IPS-18c (cell line): Measurements from ENCODE around the gene CCDC18.
"Not testable (repeated sequence)": the region's sequence is repeated elsewhere in the genome, so short reads cannot be mapped to it uniquely, and the experiment has no call there.

Source experiments
- H3K4me3 ChIP-seq: 2 replicates; pipeline ENCODE4 v1.7.0; 2013; ENCODE audit warnings: low read depth, mild to moderate bottlenecking, low read length, moderate library complexity; ENCODE audit not compliant: insufficient read depth
- H3K9me3 ChIP-seq: one replicate; pipeline ENCODE4 v1.6.1; 2013; ENCODE audit warnings: mild to moderate bottlenecking, low read length, moderate library complexity; ENCODE audit not compliant: control insufficient read depth, insufficient read depth

Gene CCDC18

DNA sequence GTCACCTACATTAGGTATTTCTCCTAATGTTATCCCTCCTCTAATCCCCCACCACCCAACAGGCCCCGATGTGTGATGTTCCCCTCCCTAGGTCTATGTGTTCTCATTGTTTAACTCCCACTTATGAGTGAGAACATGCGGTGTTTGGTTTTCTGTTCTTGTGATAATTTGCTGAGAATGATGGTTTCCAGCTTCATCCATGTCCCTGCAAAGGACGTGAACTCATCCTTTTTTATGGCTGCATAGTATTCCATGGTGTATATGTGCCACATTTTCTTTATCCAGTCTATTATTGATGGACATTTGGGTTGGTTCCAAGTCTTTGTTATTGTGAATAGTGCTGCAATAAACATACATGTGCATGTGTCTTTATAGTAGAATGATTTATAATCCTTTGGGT lies 80.2 kb downstream of the CCDC18 start:
- not testable (repeated sequence) for H3K4me3 ChIP-seq, H3K9me3 ChIP-seq

DNA sequence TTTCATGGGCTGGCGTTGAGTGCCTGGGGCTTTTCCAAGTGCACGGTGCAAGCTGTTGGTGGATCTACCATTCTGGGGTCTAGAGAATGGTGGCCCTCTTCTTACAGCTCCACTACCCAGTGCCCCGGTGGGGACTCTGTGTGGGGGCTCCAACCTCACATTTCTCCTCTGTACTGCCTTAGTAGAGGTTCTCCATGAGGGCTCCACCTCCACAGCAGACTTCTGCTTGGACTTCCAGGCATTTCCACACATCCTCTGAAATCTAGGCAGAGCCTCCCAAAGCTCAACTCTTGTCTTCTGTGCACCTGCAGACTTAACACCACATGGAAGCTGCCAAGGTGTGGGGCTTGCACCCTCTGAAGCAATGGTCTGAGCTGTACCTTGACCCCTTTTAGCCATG lies 82.1 kb downstream of the CCDC18 start:
- H3K4me3 ChIP-seq: no peak overlapping the region
- peaks cover 7% of the 10 kb centered on the region for H3K9me3 ChIP-seq

DNA sequence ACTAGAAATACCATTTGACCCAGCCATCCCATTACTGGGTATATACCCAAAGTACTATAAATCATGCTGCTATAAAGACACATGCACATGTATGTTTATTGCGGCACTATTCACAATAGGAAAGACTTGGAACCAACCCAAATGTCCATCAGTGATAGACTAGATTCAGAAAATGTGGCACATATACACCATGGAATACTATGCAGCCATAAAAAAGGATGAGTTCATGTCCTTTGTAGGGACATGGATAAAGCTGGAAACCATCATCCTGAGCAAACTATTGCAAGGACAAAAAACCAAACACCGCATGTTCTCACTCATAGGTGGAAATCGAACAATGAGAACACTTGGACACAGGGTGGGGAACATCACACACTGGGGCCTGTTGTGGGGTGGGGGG lies 88.4 kb downstream of the CCDC18 start:
- H3K4me3 ChIP-seq, H3K9me3 ChIP-seq: not testable (repeated sequence)

DNA sequence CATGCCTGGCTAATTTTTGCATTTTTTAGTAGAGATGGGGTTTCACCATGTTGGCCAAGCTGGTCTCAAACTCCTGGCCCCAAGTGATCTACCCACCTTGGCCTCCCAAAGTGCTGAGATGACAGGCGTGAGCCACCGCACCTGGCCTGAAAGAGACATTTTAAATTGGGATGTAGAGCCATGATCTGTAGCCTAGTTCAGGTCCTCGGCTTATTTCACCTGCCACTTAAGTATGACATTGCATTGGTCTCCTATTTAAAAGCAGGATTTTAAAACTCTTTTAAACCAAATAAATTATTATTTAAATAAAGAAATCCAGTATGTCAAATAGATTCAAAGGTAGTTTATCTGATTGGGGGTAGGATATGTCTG lies 94.7 kb downstream of the CCDC18 start:
- not testable (repeated sequence) for H3K4me3 ChIP-seq

DNA sequence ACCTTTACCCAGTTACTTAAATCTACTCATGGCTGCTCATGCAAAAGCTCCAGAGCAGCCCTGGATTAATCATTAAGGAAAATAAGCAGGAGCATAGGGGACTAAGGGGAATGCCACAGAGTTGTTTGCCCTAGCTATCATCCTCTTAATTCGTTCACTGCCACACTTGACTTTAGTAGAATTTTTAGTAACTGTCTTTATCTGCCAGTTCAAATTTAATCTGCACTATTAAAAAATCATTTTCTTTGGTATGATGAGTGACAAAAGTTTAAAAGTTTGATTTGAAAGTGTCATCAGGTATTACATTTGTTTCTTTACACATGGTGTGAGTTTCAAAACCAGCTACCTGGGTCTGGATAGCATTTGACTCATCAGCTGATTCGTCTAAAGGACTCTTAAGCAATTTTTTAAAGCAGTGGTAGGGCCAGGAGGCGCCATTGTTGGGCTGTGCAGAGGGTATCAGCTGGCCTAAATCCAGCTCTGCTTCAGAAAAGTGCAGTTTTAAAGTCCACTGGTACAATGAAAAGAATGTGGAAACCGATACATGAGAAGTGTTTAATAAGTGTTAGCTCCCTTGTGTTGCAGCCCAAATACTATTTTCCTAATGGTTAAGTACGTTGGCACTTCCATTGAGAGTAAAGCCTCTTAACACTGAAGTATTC lies 95.2 kb downstream of the CCDC18 start:
- Histone ChIP-seq H3K4me3 (no peak overlapping the region), H3K9me3 (no peaks in the 10 kb centered on the region)

More for the DNA sequence above, 94.7 kb downstream of the CCDC18 start:
- not testable (repeated sequence) for H3K9me3 ChIP-seq

DNA sequence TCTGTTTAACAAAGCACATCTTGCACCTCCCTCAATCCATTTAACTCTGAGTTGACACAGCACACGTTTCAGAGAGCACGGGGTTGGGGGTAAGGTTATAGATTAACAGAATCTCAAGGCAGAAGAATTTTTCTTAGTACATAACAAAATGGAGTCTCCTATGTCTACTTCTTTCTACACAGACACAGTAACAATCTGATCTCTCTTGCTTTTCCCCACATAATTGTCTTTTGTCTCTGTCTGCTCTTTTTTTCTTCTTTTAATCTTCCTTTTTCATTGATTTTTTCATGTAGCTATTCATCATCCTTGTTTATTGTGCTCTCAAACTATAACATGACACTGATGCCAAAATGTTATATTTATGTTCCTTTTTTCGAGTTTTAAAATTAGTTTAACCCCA lies 97.0 kb downstream of the CCDC18 start:
- not testable (repeated sequence) for H3K4me3 ChIP-seq, H3K9me3 ChIP-seq

DNA sequence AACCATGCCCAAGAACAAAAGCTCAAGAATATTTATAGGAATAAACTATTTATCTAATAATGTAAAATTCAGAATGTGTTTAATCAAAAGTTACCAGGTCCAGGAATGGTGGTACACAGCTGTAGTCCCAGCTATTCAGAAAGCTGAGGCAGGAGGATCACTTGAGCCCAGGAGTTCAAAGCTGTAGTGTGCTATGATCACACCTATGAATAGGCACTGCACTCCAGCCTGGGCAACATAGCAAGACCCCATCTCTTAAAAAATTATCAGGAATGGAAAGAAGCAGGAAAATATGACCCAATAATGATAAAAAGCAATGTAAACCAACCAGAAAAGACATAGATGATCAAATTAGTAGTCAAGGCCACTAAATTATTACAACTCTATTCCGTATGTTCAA lies 103.0 kb downstream of the CCDC18 start:
- Histone ChIP-seq H3K4me3 (no peak overlapping the region), H3K9me3 (peaks cover 3% of the 10 kb centered on the region)

DNA sequence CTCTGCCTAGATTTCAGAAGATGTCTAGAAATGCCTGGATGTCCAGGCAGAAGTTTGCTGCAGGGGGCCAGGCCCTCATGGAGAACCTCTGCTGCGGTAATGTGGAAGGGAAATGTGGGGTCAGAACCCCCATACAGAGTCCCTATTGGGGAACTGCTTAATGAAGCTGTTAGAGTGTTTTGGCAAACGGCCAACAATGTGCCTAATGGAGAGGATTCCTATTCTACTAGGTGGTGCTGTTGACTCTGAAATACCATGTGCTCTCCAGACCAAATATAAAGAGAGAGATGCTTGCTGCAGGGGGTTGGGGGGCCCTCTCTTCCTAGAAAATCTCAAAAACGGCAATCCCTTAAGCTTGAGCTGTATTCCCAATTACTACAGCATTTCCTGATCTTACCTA lies 108.0 kb downstream of the CCDC18 start:
- Histone ChIP-seq H3K9me3 (peaks cover 3% of the 10 kb centered on the region), H3K4me3 (no peak overlapping the region; the same call in 1 of the 2 replicates)

DNA sequence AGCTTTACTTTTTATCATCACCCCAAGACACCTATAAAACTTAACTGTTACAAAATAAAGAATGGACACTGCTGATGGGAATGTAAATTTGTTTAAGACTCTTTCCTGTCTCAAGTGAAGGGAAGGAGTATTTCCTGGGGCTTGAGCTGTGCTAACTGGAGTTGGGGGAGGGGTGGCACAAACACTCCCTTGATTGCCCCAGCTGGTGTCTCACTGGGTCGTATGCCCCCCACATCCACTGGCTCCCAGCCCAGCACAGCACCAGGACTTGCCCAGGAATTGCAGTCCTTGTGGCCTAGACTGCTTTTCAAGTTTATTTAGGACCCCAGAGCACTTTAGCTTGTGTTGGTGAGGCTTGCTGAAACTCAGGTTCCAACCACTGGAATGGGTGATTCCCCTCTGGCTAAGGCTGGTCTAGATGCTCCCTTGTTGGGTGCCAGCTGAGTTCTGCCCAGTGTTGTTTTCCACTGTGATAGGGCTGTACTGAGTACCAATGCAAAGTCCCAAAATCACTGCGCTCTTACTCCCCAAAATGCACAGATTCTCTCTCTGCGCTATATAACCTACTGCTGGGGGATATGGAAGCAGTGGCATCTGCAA lies 116.1 kb downstream of the CCDC18 start:
- Histone ChIP-seq H3K4me3 (no peak overlapping the region), H3K9me3 (no peaks in the 10 kb centered on the region)

DNA sequence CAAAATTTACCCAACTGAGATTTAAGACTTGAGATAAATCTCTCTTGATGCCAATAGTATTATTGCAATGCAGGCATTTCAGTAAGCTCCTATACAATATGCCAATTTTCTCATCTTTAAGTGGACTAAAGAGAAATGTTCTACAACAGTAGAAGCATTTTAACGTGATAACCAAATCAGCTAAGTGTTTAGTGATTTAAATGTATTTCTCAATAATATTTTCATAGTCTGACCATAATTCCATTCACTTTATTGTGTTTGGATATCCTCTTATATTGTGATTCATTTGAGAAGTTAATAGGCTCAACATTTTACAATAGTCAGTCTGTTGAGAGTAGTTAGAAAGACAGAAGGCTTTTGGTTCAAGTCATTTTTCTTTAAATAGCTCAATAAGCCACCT lies 120.6 kb downstream of the CCDC18 start:
- Histone ChIP-seq H3K9me3 (no peaks in the 10 kb centered on the region), H3K4me3 (no peak overlapping the region)

DNA sequence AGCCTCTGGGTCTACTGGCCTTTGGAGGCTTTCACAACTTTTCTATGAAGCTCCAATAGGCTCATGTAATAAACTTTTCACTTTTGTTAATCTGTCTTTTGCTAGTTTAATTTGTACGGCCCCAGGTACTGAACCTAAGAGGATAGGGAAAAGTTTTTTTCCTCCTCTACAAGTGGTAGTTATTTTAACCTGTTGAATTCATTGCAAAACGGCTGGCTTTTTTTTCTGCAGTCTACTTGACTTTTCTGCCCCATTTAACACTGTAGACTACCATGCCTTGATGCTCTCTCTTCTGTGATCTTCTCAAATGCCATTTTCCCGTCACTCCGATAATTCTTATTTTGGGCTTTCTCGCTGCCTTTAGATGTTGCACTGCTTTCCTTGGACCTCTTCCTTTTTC lies 121.6 kb downstream of the CCDC18 start:
- Histone ChIP-seq H3K4me3 (no peak overlapping the region), H3K9me3 (no peaks in the 10 kb centered on the region)

DNA sequence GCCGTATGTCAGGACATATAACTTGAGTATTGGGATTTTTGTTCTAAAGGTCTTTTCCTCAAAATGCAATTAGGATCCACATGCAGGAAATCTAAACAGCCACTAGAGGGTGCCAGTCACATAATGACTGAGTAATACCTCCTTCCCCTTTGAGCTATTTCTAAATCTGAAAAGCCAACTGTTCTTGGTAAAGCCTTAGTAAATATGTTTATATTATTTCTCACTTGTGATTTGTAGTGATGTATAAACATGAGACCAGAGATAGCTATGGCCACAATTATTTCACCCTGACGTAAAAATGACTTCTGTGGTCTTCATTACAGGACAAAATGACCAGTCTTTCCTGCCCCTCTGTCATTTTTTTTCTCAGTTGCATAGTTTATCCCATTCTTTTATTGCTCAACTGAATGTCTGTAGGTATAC lies 124.2 kb downstream of the CCDC18 start:
- Histone ChIP-seq H3K4me3 (no peak overlapping the region), H3K9me3 (no peaks in the 10 kb centered on the region)

DNA sequence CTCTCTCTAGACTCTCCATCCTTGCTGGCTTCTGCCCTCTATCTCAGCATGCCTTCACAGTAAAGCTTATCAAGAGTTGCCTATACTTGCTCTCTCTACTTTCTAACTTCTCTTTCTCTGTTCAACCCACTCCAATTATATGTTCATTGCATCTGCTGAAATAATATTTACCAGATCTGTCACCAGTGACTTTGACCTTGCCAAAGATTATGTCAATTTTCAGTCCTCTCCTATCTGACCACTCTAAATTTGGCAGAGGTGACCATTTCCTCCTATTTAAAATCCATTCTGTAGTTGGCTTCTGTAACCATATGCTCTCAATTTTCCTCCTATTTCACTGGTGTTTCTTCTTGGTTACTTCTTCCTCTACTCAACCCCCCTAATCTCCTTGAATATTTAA lies 126.4 kb downstream of the CCDC18 start:
- no peak overlapping the region for H3K4me3 ChIP-seq
- no peaks in the 10 kb centered on the region for H3K9me3 ChIP-seq

DNA sequence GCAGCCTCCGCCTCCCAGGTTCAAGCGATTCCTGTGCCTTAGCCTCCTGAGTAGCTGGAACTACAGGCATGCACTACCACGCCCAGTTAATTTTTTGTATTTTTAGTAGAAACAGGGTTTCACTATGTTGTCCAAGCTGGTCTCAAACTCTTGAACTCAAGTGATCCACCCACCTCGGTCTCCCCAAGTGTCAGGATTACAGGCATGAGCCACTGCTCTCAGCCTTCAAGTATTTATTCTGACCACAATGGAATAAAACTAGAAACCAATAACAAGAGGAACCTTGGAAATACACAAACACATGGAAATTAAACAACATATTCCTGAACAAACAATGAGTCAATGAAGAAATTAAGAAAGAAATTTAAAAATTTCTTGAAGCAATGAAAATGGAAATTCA lies 132.5 kb downstream of the CCDC18 start:
- Histone ChIP-seq H3K4me3 (no peak overlapping the region), H3K9me3 (no peaks in the 10 kb centered on the region)

DNA sequence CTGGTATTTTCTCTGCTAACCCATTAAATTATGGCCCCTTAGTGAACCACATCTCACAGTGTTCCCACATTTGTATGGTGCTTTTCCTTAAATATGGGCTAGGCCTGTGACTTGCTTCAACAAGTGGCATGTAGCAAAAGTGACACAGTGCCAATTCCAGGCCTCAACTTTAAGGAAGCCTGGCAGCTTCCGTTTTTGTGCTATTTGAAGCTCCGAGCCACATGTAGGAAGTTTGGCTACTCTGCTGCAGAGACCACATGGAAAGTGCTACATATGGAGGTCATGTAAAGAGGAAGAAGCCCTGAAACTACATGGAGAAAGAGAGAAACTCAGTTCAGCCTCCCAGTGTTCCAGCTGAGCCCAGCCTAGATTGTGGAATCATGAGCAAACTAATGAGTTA lies 136.7 kb downstream of the CCDC18 start:
- H3K4me3 ChIP-seq: no peak overlapping the region
- H3K9me3 ChIP-seq: peaks cover 6% of the 10 kb centered on the region

DNA sequence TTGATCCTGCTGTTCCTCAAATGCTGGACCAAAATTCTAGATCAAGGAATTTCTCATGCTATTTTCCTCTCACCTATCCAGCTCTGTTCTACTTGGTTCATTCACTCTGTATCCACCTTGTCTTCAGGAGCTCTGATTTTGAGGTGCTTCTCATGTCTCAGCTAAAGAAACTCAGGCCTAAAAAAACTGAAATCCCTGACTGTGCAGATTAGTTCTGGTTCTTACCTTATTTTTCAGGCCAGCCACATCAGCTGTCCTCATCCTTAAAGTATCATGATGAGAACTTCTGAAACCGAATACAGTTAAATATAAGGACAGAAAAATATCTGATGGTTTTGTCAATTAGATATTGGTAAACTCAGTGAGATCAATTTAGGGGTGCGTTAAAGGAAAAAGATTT lies 137.4 kb downstream of the CCDC18 start:
- peaks cover 6% of the 10 kb centered on the region for H3K9me3 ChIP-seq
- H3K4me3 ChIP-seq: no peak overlapping the region

DNA sequence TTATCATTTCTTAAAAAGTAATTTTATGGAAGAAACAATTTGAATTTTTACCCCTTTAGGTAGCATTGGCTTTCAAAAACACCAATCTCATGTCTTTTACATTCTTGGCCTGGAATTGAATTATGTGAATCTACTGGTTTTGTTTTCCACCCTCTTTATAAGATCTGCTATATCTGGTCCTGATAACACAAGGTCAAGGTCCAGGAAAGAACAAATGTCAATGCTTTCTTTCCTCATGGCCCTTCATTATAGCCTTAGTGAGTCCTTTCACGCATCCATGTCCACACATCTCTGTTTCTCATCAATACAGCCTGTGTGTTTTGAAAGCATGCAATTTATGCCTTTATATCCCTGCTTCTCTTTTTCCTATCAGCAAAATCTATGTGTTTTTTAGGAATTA lies 141.2 kb downstream of the CCDC18 start:
- no peak overlapping the region for H3K4me3 ChIP-seq
- H3K9me3 ChIP-seq: peaks cover 6% of the 10 kb centered on the region

DNA sequence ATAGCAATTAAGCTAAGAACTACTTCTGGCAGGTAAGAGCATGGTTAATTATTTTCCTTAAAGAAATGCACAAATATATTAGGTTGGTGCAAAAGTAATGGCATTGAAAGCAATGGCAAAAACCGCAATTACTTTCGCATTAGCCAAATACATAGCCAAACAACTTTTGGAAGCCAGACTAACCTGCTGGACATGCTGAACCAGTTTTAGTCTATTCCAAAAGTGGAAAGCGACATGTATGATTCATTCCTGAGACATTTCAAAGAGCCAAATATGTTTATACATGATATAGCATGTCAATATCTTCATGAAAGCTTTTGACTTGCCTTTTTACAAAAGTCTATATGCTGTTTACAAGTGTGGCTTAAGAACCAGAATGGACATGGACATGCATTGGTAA lies 141.8 kb downstream of the CCDC18 start:
- Histone ChIP-seq H3K4me3 (no peak overlapping the region), H3K9me3 (peaks cover 6% of the 10 kb centered on the region)

DNA sequence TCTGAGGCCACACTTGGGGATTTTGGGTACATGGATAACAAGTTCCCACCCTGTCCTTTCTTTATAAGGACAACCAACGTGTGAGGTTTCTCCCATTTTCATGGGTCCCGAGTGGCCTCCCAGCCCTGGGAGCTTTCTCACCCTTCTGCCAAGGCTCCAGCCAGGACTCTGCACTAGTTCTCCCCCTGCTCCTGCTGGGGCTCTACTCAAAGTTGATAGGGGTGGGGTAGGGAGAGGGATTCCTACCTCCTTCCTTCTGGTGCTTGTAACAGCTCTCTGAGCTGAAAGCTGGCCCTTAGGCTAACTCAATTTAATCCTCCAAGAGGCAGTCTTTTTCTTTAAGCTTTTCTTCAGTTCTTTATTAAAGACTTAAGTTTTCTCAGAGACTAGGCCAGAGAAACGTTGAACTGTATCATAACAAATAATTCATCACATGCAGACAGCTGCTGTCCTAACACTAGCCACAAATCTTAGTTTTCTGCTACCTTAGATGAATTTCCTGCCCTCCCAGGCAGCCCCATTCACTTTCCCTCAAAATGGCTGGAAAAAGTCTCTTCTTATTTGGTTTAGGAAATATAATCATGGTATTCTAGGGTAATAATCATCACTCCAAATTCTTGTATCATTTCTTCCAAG lies 142.8 kb downstream of the CCDC18 start:
- Histone ChIP-seq H3K4me3 (no peak overlapping the region), H3K9me3 (peaks cover 6% of the 10 kb centered on the region)
